GM19240 (cell line): Measurements from ENCODE around the gene COMMD10.

Experiments used
- DNase-seq: peaks from one replicate; pipeline ENCODE4 v3.0.0; 2011; ENCODE audit warnings: low spot score; ENCODE audit not compliant: insufficient read length

COMMD10 gene

GRCh38 chr5:116212225-116212624, 127.4 kb downstream of the COMMD10 start:
- no peak for DNase-seq

GRCh38 chr5:116216246-116216645, 131.4 kb downstream of the COMMD10 start:
- no peak for DNase-seq

GRCh38 chr5:116225281-116225922, 140.6 kb downstream of the COMMD10 start:
- no peak for DNase-seq

GRCh38 chr5:116229131-116229689, 144.4 kb downstream of the COMMD10 start:
- no peak for DNase-seq

GRCh38 chr5:116231288-116231687, 146.5 kb downstream of the COMMD10 start:
- DNase-seq, result no peak

- no peak for DNase-seq
Observed at GRCh38 chr5:116234681-116235080, 149.9 kb downstream of the COMMD10 start.

GRCh38 chr5:116237917-116238500, 153.2 kb downstream of the COMMD10 start:
- no peak for DNase-seq

- no peak for DNase-seq
Observed at GRCh38 chr5:116242343-116242742, 157.5 kb downstream of the COMMD10 start.

GRCh38 chr5:116248432-116248831, 163.6 kb downstream of the COMMD10 start:
- DNase-seq, result no peak

GRCh38 chr5:116249648-116250047, 164.8 kb downstream of the COMMD10 start:
- no peak for DNase-seq

- DNase-seq, result no peak
Observed at GRCh38 chr5:116256717-116257116, 171.9 kb downstream of the COMMD10 start.

- no peak for DNase-seq
Observed at GRCh38 chr5:116265471-116265870, 180.6 kb downstream of the COMMD10 start.

GRCh38 chr5:116271446-116272025, 186.7 kb downstream of the COMMD10 start:
- no peak for DNase-seq

- no peak for DNase-seq
Observed at GRCh38 chr5:116272281-116272941, 187.6 kb downstream of the COMMD10 start.

- DNase-seq, result no peak
Observed at GRCh38 chr5:116273448-116274242, 188.8 kb downstream of the COMMD10 start.

- no peak for DNase-seq
Observed at GRCh38 chr5:116274251-116274650, 189.4 kb downstream of the COMMD10 start.

GRCh38 chr5:116275282-116275681, 190.5 kb downstream of the COMMD10 start:
- DNase-seq, result no peak

GRCh38 chr5:116276952-116277351, 192.1 kb downstream of the COMMD10 start:
- no peak for DNase-seq

- no peak for DNase-seq
Observed at GRCh38 chr5:116280149-116280803, 195.5 kb downstream of the COMMD10 start.

- no peak for DNase-seq
Observed at GRCh38 chr5:116281309-116281708, 196.5 kb downstream of the COMMD10 start.

- DNase-seq, result no peak
Observed at GRCh38 chr5:116288524-116288923, 203.7 kb downstream of the COMMD10 start.
